ENCODE data around the gene CHAD. TPM values are rescaled to one million over a fixed set of nuclear protein-coding genes. Genes with fewer than 3 reads are reported as not detected.

The CHAD gene
- total and polyA plus RNA-seq, 2 of the 13 experiments (the other 11 are each of a cell fraction or from before 2014, with no cell fraction given) = 1.4 TPM; not detected in 1

DNA sequence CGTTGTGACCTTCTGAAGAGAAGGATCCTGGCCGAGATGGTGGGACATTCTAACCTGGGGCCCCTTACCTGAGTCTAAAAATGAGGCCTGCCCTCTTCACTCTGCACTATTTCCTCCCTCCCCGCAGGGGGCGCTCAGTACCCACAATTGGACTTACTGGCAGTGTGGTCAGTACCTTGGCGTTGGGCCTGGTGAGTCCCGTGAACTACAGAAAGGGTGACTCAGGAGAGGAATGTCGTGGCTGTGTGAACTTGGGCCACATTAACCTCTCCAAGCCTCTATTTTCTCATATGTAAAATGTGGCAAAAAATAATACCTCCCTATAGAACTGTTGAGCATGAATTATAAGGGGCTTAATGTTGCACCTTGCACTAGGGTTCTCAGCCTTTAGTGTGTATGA lies 13.8 kb upstream of the CHAD start (continued):
- TF ChIP-seq, protein P1, sequence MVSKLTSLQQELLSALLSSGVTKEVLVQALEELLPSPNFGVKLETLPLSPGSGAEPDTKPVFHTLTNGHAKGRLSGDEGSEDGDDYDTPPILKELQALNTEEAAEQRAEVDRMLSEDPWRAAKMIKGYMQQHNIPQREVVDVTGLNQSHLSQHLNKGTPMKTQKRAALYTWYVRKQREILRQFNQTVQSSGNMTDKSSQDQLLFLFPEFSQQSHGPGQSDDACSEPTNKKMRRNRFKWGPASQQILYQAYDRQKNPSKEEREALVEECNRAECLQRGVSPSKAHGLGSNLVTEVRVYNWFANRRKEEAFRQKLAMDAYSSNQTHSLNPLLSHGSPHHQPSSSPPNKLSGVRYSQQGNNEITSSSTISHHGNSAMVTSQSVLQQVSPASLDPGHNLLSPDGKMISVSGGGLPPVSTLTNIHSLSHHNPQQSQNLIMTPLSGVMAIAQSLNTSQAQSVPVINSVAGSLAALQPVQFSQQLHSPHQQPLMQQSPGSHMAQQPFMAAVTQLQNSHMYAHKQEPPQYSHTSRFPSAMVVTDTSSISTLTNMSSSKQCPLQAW (CRISPR knock-in tag; IDR thresholded peaks at IDR 0.05) = peak; percentile 70; the same call in 1 of the 2 replicates
- TF ChIP-seq NKX3-1 (CRISPR knock-in tag; IDR thresholded peaks at IDR 0.05) (no peak), ISL2 (CRISPR knock-in tag; IDR thresholded peaks at IDR 0.05) (0 out of 2 replicates have a peak, but pooled peaks have one; percentile 27), ZFP1 (CRISPR knock-in tag; IDR thresholded peaks at IDR 0.05) (no peak), KAT2B (IDR thresholded peaks at IDR 0.05; ENCODE audit: borderline replicate concordance, low read depth, low read length) (no peak), ZNF224 (CRISPR knock-in tag; IDR thresholded peaks at IDR 0.05) (no peak), NFE2L2 (IDR thresholded peaks at IDR 0.05; ENCODE audit: low read length) (peak; percentile 29; the same call in 1 of the 2 replicates), RXRB (CRISPR knock-in tag; IDR thresholded peaks at IDR 0.05; ENCODE audit: borderline replicate concordance) (peak; percentile 76; the same call in 1 of the 2 replicates), SETDB1 (CRISPR knock-in tag; IDR thresholded peaks at IDR 0.05; ENCODE audit: borderline replicate concordance) (no peak), KLF16 (CRISPR knock-in tag; IDR thresholded peaks at IDR 0.05) (peak in 1 of 2 experiments; percentile 80; a peak in 1 of 4 replicates), ZBTB3 (CRISPR knock-in tag; IDR thresholded peaks at IDR 0.05; ENCODE audit: borderline replicate concordance, low read depth) (no peak), ZNF883 (CRISPR knock-in tag; IDR thresholded peaks at IDR 0.05; ENCODE audit: not compliant biosample characterization) (no peak), SMAD3 (CRISPR knock-in tag; IDR thresholded peaks at IDR 0.05) (peak; percentile 92), ZNF256 (CRISPR knock-in tag; conservative IDR thresholded peaks at IDR 0.05) (peak; percentile 31; the same call in 1 of the 2 replicates), ZNF776 (CRISPR knock-in tag; IDR thresholded peaks at IDR 0.05) (no peak), SMARCC2 (IDR thresholded peaks at IDR 0.05) (no peak), ZNF552 (CRISPR knock-in tag; IDR thresholded peaks at IDR 0.05; ENCODE audit: borderline replicate concordance) (no peak)
- TF ChIP-seq, protein P2, sequence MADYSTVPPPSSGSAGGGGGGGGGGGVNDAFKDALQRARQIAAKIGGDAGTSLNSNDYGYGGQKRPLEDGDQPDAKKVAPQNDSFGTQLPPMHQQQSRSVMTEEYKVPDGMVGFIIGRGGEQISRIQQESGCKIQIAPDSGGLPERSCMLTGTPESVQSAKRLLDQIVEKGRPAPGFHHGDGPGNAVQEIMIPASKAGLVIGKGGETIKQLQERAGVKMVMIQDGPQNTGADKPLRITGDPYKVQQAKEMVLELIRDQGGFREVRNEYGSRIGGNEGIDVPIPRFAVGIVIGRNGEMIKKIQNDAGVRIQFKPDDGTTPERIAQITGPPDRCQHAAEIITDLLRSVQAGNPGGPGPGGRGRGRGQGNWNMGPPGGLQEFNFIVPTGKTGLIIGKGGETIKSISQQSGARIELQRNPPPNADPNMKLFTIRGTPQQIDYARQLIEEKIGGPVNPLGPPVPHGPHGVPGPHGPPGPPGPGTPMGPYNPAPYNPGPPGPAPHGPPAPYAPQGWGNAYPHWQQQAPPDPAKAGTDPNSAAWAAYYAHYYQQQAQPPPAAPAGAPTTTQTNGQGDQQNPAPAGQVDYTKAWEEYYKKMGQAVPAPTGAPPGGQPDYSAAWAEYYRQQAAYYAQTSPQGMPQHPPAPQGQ (CRISPR knock-in tag; IDR thresholded peaks at IDR 0.05; ENCODE audit: borderline replicate concordance) = no peak
- TF ChIP-seq, protein P3, sequence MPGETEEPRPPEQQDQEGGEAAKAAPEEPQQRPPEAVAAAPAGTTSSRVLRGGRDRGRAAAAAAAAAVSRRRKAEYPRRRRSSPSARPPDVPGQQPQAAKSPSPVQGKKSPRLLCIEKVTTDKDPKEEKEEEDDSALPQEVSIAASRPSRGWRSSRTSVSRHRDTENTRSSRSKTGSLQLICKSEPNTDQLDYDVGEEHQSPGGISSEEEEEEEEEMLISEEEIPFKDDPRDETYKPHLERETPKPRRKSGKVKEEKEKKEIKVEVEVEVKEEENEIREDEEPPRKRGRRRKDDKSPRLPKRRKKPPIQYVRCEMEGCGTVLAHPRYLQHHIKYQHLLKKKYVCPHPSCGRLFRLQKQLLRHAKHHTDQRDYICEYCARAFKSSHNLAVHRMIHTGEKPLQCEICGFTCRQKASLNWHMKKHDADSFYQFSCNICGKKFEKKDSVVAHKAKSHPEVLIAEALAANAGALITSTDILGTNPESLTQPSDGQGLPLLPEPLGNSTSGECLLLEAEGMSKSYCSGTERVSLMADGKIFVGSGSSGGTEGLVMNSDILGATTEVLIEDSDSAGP (CRISPR knock-in tag; IDR thresholded peaks at IDR 0.05; ENCODE audit: borderline replicate concordance) = no peak
- TF ChIP-seq, protein P4, sequence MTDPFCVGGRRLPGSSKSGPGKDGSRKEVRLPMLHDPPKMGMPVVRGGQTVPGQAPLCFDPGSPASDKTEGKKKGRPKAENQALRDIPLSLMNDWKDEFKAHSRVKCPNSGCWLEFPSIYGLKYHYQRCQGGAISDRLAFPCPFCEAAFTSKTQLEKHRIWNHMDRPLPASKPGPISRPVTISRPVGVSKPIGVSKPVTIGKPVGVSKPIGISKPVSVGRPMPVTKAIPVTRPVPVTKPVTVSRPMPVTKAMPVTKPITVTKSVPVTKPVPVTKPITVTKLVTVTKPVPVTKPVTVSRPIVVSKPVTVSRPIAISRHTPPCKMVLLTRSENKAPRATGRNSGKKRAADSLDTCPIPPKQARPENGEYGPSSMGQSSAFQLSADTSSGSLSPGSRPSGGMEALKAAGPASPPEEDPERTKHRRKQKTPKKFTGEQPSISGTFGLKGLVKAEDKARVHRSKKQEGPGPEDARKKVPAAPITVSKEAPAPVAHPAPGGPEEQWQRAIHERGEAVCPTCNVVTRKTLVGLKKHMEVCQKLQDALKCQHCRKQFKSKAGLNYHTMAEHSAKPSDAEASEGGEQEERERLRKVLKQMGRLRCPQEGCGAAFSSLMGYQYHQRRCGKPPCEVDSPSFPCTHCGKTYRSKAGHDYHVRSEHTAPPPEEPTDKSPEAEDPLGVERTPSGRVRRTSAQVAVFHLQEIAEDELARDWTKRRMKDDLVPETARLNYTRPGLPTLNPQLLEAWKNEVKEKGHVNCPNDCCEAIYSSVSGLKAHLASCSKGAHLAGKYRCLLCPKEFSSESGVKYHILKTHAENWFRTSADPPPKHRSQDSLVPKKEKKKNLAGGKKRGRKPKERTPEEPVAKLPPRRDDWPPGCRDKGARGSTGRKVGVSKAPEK (CRISPR knock-in tag; IDR thresholded peaks at IDR 0.05; ENCODE audit: borderline replicate concordance) = peak; percentile 39; the same call in 1 of the 2 replicates
- TF ChIP-seq, protein P5, sequence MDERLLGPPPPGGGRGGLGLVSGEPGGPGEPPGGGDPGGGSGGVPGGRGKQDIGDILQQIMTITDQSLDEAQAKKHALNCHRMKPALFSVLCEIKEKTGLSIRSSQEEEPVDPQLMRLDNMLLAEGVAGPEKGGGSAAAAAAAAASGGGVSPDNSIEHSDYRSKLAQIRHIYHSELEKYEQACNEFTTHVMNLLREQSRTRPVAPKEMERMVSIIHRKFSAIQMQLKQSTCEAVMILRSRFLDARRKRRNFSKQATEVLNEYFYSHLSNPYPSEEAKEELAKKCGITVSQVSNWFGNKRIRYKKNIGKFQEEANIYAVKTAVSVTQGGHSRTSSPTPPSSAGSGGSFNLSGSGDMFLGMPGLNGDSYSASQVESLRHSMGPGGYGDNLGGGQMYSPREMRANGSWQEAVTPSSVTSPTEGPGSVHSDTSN (CRISPR knock-in tag; IDR thresholded peaks at IDR 0.05) = no peak
